SK-N-SH treated with all-trans-retinoic acid at 6 μM for 48 hours (cell line): ENCODE measurements around the gene KCNS1.

Experiments
- ESRRG ChIP-seq: fragments of 250-450 bp; sonication (Bioruptor Pico); IDR thresholded peaks from 2 replicates; pipeline ENCODE4 v1.6.1; 2021; ENCODE audit warnings: mild to moderate bottlenecking
- RARB ChIP-seq: fragments of 250-450 bp; sonication (Bioruptor Pico); IDR thresholded peaks from 2 replicates; pipeline ENCODE4 v1.8.0; 2021; ENCODE audit warnings: mild to moderate bottlenecking, moderate library complexity

- no peak for TF ChIP-seq ESRRG (CRISPR knock-in tag)
- TF ChIP-seq RARB (CRISPR knock-in tag), result no peak
Measured at GRCh38 chr20:45094201-45094600, 6.7 kb downstream of the KCNS1 start.
